Type B pancreatic cell (in vitro differentiated cells): ENCODE results near the gene TP53RK. TPM values are rescaled to one million over a fixed set of nuclear protein-coding genes. Genes with fewer than 3 reads are reported as not detected.

Experiments
- DNase-seq: peaks from one replicate; pipeline ENCODE4 v3.0.0; 2021; ENCODE audit warnings: mixed read lengths; ENCODE audit not compliant: unreplicated experiment; ENCODE audit errors: extremely low spot score
- H3K27ac Mint-ChIP-seq: 2 replicates; pipeline ENCODE4 v1.8.0; 2021; ENCODE audit warnings: mild to moderate bottlenecking, mixed read lengths
- H3K27me3 Mint-ChIP-seq: 2 replicates; pipeline ENCODE4 v1.8.0; 2021; ENCODE audit warnings: mixed read lengths
- H3K36me3 Mint-ChIP-seq: 2 replicates; pipeline ENCODE4 v1.8.0; 2021; ENCODE audit warnings: mixed read lengths
- H3K4me1 Mint-ChIP-seq: one replicate; pipeline ENCODE4 v1.8.0; 2021; ENCODE audit warnings: mixed read lengths; ENCODE audit not compliant: unreplicated experiment
- H3K4me3 Mint-ChIP-seq: 2 replicates; pipeline ENCODE4 v1.8.0; 2021; ENCODE audit warnings: mild to moderate bottlenecking, mixed read lengths
- H3K9me3 Mint-ChIP-seq: 2 replicates; pipeline ENCODE4 v1.8.0; 2021; ENCODE audit warnings: mixed read lengths
- total RNA-seq: library from RNA; stranded (reverse); gene quantifications from 2 replicates; pipeline ENCODE4 v1.2.1, GENCODE V29; 2021; ENCODE audit warnings: low replicate concordance
- TF ChIP-seq, protein P1 (sequence below): fragments of 200-600 bp; sonication (generic); conservative IDR thresholded peaks from 2 replicates; pipeline ENCODE4 v1.5.0; 2021; ENCODE audit warnings: antibody characterized with exemption, mild to moderate bottlenecking

The TP53RK gene
- total RNA-seq, 1 donor from 2014 or later, result 13.6 TPM

DNA sequence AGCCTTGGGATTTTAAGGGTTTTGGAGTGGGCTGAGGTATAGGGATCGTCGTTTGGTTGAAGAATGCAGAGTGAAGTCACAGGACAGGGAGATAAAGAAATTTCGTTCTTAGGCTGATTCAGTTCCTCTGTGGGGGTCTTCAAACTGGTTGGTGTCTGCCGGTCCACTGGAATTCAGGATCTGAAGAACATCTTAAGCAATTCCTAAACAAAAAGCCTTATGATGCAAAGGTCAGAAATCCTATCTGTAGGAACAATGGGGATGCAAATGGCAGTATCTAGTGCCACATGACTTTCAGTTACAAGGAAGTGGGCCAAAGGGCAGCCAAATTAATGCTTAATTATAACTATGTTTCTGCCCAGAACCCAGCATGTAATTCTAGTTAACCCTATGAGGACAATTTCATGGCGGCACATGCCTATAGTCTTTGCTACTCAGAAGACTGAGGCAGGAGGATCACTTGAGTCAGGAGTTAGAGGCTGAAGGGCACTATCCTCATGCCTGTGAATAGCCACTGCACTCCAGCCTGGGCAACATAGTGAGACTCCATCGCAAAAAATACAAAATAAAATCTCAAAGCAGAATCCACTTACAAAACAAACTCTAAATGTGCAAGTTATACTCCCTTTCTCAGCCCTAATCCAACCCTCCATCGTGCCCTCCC is 15.6 kb upstream of the TP53RK start:
- DNase-seq, result no peak
- Mint-ChIP-seq H3K4me1 (peaks cover 19% of the 10 kb centered on the region), H3K9me3 (no peaks in the 10 kb centered on the region), H3K4me3 (no peak overlapping the region), H3K27ac (no peak overlapping the region), H3K36me3 (no peaks in the 10 kb centered on the region), H3K27me3 (peaks cover 6% of the 10 kb centered on the region)
- TF ChIP-seq, protein P1, sequence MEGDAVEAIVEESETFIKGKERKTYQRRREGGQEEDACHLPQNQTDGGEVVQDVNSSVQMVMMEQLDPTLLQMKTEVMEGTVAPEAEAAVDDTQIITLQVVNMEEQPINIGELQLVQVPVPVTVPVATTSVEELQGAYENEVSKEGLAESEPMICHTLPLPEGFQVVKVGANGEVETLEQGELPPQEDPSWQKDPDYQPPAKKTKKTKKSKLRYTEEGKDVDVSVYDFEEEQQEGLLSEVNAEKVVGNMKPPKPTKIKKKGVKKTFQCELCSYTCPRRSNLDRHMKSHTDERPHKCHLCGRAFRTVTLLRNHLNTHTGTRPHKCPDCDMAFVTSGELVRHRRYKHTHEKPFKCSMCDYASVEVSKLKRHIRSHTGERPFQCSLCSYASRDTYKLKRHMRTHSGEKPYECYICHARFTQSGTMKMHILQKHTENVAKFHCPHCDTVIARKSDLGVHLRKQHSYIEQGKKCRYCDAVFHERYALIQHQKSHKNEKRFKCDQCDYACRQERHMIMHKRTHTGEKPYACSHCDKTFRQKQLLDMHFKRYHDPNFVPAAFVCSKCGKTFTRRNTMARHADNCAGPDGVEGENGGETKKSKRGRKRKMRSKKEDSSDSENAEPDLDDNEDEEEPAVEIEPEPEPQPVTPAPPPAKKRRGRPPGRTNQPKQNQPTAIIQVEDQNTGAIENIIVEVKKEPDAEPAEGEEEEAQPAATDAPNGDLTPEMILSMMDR, result no peak

DNA sequence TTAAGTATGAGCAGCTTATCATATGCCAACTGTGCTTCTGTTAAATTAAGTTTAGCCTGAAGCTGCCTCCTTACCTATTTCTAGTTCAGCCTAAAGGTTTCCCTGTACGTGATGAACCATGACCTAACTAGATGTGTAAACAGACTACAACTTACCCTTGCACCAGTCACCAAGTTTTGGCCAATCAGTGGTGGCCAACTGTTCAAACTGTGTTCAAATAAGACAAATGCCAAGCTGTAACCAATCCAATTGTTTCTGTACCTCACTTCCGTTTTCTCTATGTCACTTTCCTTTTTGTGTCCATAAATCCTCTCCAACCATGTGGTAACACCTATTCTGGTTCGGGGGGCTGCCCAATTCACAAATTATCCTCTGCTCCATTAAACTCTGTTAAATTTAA is 14.2 kb upstream of the TP53RK start:
- Mint-ChIP-seq H3K27ac (no peak overlapping the region), H3K9me3 (no peaks in the 10 kb centered on the region), H3K36me3 (no peaks in the 10 kb centered on the region), H3K4me1 (peaks cover 10% of the 10 kb centered on the region), H3K27me3 (peaks cover 5% of the 10 kb centered on the region), H3K4me3 (no peak overlapping the region)
- TF ChIP-seq, protein P1, result no peak
- no peak for DNase-seq

DNA sequence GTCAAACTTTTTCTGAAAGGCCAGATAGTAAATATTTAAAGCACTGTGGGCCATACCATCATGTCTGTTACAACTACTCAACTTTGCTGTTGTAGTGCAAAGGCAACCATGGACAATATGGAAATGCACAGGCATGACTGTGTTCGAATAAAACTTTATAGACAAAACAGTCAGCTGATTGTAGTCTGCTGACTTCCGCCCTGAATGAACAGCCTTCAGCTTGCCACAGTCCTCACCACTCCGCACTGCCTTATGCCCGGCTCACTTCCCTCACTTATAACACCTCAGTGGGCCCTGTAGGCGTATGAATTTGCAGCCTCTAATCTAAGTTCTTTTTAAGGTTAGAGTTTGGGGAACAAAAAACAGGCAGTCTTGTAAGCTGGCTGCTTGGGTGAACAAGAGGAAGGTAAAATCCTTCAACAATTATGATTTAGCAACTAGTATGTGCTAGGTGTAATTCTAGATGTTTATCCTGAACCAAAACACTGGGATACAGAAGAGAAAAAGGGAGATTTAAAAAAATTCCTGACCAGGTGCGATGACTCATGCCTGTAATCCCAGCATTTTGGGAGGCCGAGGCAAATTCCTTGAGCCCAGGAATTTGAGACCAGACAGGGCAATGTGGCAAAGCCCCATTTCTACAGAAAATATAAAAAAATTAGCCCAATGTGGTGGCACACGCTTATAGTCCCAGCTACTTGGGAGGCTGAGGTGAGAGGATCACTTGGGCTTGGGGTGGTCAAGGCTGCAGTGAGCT is 13.4 kb upstream of the TP53RK start:
- peaks cover 13% of the 10 kb centered on the region for H3K4me1 Mint-ChIP-seq
- no peak overlapping the region for H3K4me3 Mint-ChIP-seq
- no peaks in the 10 kb centered on the region for H3K36me3 Mint-ChIP-seq
- TF ChIP-seq, protein P1, result no peak
- no peaks in the 10 kb centered on the region for H3K9me3 Mint-ChIP-seq
- no peak overlapping the region for H3K27ac Mint-ChIP-seq
- no peak for DNase-seq
- peaks cover 5% of the 10 kb centered on the region for H3K27me3 Mint-ChIP-seq

DNA sequence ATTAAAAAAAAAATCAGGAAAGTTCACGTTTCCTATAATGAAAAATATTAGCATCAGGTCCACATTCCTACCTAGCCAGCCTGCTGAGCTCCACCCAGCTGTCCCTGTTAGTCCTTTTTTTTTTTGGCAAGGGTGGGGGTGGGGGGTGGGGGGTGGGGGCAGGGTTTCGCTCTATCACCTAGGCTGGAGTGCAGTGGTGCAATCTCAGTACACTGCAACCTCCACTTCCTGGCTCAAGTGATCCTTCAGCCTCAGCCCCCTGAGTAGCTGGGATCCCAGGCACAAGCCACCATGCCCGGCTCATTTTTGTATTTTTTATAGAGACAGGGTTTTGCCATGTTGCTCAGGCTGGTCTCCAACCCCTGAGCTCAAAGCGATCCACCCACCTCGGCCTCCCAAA is 12.7 kb upstream of the TP53RK start:
- no peak for DNase-seq
- Mint-ChIP-seq H3K4me3 (no peak overlapping the region), H3K4me1 (peaks cover 13% of the 10 kb centered on the region), H3K27ac (no peak overlapping the region), H3K27me3 (peaks cover 5% of the 10 kb centered on the region), H3K36me3 (no peaks in the 10 kb centered on the region), H3K9me3 (no peaks in the 10 kb centered on the region)
- TF ChIP-seq, protein P1, result no peak

DNA sequence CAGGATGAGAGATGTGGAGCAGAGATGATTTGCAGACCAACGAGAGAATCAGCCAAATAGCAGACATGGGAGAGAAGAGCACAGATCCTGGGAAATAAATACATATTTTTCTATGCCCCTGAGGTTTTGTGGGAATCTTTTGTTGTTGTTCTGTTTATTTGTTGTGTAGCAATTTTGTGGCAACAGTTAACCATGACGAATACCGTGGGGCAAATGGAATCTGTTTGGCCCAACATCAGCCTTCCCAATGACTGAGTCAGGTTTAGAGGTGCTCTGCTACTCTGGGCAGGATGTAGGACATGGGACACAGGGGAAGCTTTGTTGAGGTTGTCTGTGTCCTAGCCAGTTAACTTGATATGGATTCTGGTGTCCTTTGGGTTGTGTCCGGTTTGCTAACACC is 12.3 kb upstream of the TP53RK start:
- Mint-ChIP-seq H3K4me1 (peaks cover 13% of the 10 kb centered on the region), H3K27me3 (peaks cover 5% of the 10 kb centered on the region), H3K4me3 (no peak overlapping the region), H3K36me3 (no peaks in the 10 kb centered on the region), H3K27ac (no peak overlapping the region), H3K9me3 (no peaks in the 10 kb centered on the region)
- DNase-seq, result no peak
- TF ChIP-seq, protein P1, result no peak
